SK-N-MC (cell line): ENCODE results near the gene PLA2G2D.

ENCODE experiments used
- EZH2 ChIP-seq: fragments of 200-600 bp; sonication (generic); IDR thresholded peaks from one replicate; pipeline ENCODE4 v1.6.1; 2017; ENCODE audit warnings: antibody characterized with exemption
- FOXP2 ChIP-seq: optimal IDR thresholded peaks from 2 replicates; pipeline ENCODE3; 2011; ENCODE audit warnings: mild to moderate bottlenecking, moderate library complexity; ENCODE audit not compliant: insufficient read depth; ENCODE audit errors: extremely low read length, control extremely low read depth
- POLR2AphosphoS5 ChIP-seq: IDR thresholded peaks from 2 replicates; pipeline ENCODE4 v1.6.1; 2012; ENCODE audit warnings: mild to moderate bottlenecking, low read depth, low read length, borderline replicate concordance

DNA sequence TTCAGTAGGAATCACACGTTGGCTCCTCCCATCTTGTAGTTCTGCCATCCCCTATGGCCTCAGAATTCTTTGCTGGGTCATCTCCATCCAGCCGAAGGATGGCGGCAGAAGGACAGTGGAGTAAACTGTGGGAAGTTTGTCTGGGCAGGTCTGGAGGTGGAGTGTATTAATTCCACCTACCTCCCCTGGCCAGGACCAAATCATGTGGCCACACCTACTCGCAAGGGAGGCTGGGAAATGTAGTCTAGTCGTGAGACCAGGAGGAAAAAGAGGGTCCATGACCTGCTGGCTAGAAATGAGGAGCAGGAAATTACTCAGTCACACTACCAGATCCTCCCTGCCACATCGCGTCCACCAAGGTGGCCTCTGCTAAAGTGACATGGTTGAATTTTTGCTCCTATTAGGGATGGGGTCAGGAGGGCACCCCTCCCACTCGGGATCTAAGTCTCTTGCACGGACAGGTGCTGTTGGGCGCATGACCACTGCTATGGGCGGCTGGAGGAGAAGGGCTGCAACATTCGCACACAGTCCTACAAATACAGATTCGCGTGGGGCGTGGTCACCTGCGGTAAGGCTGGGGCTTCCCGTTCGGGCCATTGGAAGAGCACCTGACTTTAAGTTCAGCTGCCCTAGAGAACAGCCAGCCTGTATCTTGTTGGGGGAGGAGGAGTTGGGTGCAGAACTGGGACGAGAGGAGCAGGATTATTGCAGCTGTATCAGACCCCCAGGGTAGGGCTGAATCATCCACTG is 29.8 kb downstream of the PLA2G2D start:
- TF ChIP-seq POLR2AphosphoS5 (no peak), EZH2 (no peak), FOXP2 (no peak)
